ENCODE measurements around the gene RIMKLB.
A peak's percentile ranks its signal among the peaks of the same experiment; 100 is the strongest.
"Not testable (repeated sequence)": the region's sequence is repeated elsewhere in the genome, so short reads cannot be mapped to it uniquely, and the experiment has no call there.

RIMKLB gene

DNA sequence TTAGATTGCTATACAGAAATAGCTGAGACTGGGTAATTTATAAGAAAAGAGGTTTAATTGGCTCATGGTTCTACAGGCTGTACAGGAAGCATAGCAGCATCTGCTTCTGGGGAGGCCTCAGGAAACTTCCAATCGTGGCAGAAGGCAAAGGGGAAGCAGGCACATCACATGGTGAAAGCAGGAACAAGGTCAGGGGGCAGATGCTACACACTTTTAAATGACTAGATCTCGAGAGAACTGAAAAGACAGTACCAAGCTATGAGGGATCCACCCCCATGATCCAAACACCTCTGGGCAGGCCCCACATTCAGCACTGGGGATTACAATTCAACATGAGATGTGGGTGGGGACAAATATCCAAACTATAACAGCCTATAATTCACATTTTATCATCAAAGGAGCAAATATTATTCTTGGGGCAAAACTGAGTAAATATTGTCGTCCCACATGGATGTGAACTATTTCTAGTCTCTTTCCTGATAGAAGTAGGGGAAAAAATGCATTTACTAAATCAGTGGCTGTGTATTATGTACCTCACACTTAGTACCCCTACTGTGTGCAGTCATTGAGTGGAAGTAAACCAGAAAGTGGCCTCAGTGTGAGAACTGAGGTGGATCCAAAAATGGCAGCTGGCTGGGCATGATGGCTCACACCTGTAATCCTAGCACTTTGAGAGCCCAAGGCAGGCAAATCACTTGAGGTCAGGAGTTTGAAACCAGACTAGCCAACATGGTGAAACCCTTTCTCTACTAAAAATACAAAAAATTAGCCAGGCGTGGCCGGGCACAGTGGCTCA, 99.2 kb downstream of the RIMKLB start:
- DNase-seq = no peak
- in situ Hi-C loops (cut with MboI; ENCODE audit: low pct_unique_long_range_greater_than_20kb, low sequenced_read_pairs) = no loop called here

DNA sequence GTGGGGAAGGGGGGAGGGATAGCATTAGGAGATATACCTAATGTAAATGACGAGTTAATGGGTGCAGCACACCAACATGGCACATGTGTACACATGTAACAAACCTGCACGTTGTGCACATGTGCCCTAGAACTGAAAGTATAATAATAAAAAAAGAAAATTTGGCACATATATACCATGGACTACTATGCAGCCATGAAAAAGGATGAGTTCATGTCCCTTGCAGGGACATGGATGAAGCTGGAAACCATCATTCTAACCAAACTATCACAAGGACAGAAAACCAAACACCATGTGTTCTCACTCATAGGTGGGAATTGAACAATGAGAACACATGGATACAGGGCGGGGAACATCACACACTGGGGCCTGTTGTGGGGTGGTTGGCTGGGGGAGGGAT, 103.4 kb downstream of the RIMKLB start:
- in situ Hi-C loops (cut with MboI; ENCODE audit: low pct_unique_long_range_greater_than_20kb, low sequenced_read_pairs); DNase-seq: not testable (repeated sequence)

DNA sequence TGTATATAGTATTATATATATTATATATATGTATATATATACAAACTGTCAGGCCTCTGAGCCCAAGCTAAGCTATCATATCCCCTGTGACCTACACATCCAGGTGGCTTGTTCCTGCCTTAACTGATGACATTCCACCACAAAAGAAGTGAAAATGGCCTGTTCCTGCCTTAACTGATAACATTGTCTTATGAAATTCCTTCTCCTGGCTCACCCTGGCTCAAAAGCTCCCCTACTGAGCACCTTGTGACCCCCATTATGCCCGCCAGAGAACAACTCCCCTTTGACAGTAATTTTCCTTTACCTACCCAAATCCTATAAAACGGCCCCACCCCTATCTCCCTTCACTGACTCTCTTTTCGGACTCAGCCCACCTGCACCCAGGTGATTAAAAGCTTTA, 107.0 kb downstream of the RIMKLB start:
- DNase-seq; in situ Hi-C loops (cut with MboI; ENCODE audit: low pct_unique_long_range_greater_than_20kb, low sequenced_read_pairs): not testable (repeated sequence)

- in situ Hi-C loops (cut with MboI; ENCODE audit: low pct_unique_long_range_greater_than_20kb, low sequenced_read_pairs); DNase-seq: not testable (repeated sequence)
Observed at GRCh38 chr12:8805487-8805886, 107.7 kb downstream of the RIMKLB start.

GRCh38 chr12:8807084-8807483, 109.3 kb downstream of the RIMKLB start:
- in situ Hi-C loops (cut with MboI; ENCODE audit: low pct_unique_long_range_greater_than_20kb, low sequenced_read_pairs); DNase-seq: not testable (repeated sequence)

GRCh38 chr12:8810112-8810511, 112.3 kb downstream of the RIMKLB start:
- in situ Hi-C loops (cut with MboI; ENCODE audit: low pct_unique_long_range_greater_than_20kb, low sequenced_read_pairs); DNase-seq: not testable (repeated sequence)

DNA sequence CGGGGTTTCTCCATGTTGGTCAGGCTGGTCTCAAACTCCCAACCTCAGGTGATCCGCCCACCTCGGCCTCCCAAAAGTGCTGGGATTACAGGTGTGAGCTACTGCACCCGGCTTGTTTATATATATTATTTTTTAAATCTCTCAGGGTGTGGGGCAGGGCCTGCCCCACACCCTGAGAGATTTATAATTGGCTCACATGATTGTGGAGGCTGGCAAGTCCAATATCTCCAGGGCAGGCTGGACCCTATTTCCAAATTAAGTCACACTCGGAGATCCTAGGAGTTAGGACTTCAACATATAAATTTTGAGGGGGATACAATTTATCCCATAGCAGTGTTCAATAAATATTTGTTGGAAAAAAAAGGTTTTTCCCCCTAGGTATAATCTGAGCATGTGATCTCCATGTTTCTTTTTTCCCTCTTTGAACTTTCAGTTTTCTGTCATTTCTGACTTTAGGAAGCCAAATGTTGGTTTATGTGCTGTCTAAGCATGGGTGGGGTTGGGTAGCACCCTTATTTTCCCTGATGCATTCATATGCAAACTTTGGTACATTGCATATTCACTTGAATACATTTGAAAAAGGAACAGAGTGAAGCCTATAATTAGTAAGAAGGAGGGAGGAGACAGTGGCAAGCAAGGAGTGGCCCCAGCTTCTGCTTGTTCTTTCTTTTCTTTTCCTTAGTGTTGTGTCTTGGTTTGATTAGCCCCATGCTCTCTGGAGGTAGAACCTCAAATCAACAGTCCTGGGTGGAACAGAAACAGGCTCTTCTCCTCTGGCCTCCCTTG, 116.0 kb downstream of the RIMKLB start:
- in situ Hi-C loops (cut with MboI; ENCODE audit: low pct_unique_long_range_greater_than_20kb, low sequenced_read_pairs) = no loop called here
- DNase-seq = no peak

DNA sequence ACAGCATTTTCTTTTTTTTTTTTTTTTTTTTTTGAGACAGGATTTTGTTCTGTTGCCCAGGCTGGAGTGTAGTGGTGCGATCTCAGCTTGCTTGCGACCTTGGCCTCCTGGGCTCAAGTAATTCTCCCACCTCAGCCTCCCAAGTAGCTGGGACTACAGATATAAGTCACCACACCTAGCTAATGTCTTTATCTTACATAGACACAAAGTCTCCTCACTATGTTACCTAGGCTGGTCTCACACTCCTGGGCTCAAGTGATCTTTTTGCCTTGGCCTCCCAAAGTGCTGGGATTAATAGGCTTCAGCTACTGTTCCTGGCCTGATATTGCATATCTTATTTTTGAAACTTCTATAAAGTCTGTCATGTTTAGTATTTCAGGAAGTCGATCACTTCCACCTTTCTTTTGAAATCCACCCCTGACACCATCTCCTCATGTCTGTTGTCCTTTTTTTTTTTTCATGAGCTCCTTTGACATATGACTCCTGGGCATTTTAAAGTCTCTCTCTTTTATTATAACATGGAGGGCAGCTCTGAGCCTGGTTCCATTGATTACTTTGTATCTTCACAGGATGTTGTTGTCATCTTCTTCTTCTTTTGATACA, 118.8 kb downstream of the RIMKLB start:
- in situ Hi-C loops (cut with MboI; ENCODE audit: low pct_unique_long_range_greater_than_20kb, low sequenced_read_pairs) = no loop called here
- DNase-seq = no peak

GRCh38 chr12:8817856-8818255, 120.1 kb downstream of the RIMKLB start:
- DNase-seq = no peak
- in situ Hi-C loops (cut with MboI; ENCODE audit: low pct_unique_long_range_greater_than_20kb, low sequenced_read_pairs) = no loop called here

DNA sequence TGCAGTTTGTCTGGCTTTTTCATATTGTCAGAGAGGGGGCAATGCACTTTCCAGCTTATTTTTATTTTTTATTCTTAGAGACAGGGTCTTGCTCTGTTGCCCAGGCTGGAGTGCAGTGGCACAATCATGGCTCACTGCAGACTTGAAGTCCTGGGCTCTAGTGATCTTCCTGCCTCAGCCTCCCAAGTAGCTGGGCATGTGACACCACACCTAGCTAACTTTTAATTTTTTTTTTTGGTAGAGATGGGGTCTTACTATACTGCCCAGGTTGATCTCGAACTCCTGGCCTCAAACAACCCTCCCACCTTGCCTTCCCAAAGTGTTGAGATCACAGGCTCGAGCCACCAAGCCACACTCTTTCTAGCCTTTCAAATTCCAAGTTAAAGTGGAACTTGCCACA, 120.7 kb downstream of the RIMKLB start:
- DNase-seq = no peak
- in situ Hi-C loops (cut with MboI; ENCODE audit: low pct_unique_long_range_greater_than_20kb, low sequenced_read_pairs) = no loop called here

GRCh38 chr12:8819666-8819980, 121.8 kb downstream of the RIMKLB start:
- in situ Hi-C loops (cut with MboI; ENCODE audit: low pct_unique_long_range_greater_than_20kb, low sequenced_read_pairs) = no loop called here

DNA sequence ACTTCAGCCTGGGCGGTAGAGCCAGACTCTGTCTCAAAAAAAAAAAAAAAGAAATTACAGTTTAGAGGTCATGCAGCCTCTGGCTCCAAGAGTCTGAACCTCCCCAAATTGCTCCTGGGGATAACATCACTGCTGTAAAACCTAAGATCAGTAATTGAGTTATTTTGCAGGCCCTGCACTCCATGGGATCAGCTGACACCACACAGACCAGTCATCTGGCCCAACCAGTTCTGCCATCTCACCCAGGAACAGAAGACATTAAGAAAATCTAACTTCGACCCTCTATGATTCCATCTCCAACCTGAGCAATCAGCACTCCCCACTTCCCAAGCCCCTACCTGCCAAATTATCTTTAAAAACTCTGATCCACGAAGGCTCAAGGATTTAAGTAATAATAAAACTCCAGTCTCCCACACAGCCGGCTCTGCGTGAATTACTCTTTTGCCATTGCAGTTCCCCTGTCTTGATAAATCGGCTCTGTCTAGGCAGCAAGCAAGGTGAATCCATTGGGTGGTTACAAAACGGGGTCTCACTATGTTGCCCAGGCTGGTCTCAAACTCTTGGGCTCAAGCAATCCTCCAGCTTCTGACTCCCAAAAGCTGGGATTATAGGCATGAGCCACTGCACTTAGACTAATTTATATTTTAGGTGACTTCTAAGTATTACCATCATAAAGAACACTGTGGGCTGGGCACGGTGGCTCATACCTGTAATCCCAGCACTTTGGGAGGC, 123.1 kb downstream of the RIMKLB start:
- DNase-seq; in situ Hi-C loops (cut with MboI; ENCODE audit: low pct_unique_long_range_greater_than_20kb, low sequenced_read_pairs): not testable (repeated sequence)

More at GRCh38 chr12:8819666-8819980, 121.8 kb downstream of the RIMKLB start:
- DNase-seq = no peak

GRCh38 chr12:8821591-8821990, 123.8 kb downstream of the RIMKLB start:
- no peak for DNase-seq
- in situ Hi-C loops (cut with MboI; ENCODE audit: low pct_unique_long_range_greater_than_20kb, low sequenced_read_pairs) = no loop called here

DNA sequence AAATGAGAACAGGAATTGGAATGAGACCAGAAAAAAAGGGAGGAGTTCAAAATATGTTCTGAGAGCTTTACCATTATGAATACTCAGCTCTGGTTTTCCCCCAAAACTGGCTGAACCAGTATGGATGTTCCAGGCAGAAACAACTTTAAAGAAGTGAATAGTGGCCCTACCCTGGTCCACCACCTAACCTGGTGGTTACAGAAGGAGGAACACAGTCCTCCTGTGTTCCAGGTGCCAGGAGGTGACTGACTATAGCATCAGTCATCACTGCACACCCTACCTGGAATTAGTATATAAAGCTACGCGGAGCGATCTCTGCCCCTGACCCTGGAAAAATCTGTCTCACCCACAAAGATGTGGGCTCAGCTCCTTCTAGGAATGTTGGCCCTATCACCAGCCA, 124.5 kb downstream of the RIMKLB start, which contains the start of gene A2ML1:
Gene A2ML1, plus strand, starts transcription at position 324 of the 400 bp plus-strand sequence. Its CDS starts 31 bp downstream, at position 355.
- in situ Hi-C loops (cut with MboI; ENCODE audit: low pct_unique_long_range_greater_than_20kb, low sequenced_read_pairs) = no loop called here
- no peak for DNase-seq

- in situ Hi-C loops (cut with MboI; ENCODE audit: low pct_unique_long_range_greater_than_20kb, low sequenced_read_pairs) = no loop called here
- peak; percentile 42 for DNase-seq
Observed at GRCh38 chr12:8823565-8824300, 125.9 kb downstream of the RIMKLB start.

DNA sequence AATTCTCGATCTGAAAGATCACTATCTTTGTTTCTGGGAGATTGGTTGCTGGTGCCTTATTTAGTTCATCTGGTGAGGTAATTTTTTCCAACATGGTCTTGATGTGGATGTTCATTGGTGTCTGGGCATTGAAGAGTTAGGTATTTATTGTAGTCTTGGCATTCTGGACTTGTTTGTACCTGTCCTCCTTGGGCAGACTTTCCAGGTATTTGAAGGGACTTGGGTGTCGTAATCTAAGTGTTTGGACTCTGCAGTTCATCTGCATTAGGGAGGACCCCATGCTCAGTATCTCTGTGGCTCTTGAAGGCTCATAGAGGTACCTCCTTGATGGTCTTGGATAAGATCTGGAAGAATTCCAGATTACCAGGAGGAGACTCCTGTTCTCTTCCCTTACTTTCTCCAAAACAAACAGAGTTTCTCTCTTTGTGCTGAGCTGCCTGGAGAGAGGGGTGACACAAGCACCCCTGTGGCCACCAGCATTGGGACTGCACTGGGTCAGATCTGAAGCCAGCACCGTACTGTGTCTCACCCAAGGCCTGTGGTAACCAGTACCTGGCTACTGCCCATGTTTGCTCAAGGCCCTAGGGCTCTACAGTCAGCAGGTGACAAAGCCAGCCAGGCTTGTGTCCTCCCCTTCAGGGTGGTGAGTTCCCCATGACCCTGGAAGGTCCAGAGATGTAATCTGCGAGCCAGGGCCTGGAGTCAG, 129.9 kb downstream of the RIMKLB start:
- in situ Hi-C loops (cut with MboI; ENCODE audit: low pct_unique_long_range_greater_than_20kb, low sequenced_read_pairs) = no loop called here
- DNase-seq = no peak

DNA sequence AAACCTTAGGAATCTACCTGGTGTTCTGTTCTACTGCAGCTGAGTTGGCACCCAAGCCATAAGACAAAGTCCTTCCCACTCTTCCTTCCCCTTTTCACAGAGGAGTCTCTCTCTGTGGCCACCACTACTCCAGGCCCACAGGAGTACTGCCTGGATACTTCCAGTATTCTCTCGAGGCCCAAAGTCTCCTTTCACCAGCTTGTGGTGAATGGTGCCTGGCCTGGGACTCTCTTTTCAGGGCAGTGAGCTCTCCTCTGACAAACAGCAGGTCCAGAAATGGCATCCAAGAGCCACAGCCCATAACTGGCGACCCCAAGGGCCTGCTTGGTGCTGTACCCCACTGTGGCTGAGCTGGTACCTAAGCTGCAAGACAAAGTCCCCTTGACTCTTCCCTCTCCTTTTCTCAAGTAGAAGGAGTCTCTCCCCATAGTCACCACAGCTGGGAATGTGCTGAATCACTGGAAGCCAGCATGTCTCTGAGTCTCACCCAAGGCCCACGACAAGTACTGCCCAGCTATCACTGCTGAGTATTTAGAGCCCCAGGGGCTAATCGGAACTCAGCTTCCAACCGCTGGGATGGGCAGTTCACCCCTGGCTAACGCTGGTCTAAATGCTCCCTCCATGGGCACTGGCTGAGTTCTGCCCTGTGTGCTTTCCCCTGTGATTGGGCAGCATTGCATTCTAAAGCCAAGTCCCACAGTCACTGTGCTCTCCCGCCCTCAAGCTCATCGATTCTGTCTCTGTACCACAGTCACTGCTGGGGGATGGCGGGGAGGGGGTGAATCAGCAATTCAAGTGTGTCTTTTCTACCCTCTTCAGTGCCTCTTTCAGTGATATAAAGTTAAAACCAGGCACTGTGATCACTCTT, 130.7 kb downstream of the RIMKLB start:
- DNase-seq = no peak
- in situ Hi-C loops (cut with MboI; ENCODE audit: low pct_unique_long_range_greater_than_20kb, low sequenced_read_pairs) = no loop called here
